Mucosa of descending colon (tissue), 3 donors: ENCODE measurements around the gene ANKRD1. TPM values are rescaled to one million over a fixed set of nuclear protein-coding genes. Genes with fewer than 3 reads are reported as not detected.

Experiments used
- ATAC-seq: fragments of 200-7000 bp; cut with Tn5 transposase; one replicate; pipeline ENCODE4 v1.9.1; 2020; ENCODE audit warnings: mild to moderate bottlenecking, moderate library complexity
- DNase-seq, 3 donors: peaks; one replicate each; pipeline ENCODE4 v3.0.0-alpha.2; 2020
- H3K36me3 ChIP-seq: fragments of 200-600 bp; one replicate; pipeline ENCODE4 v1.8.0; 2021; ENCODE audit warnings: low read depth, mild to moderate bottlenecking
- H3K4me1 ChIP-seq: fragments of 200-600 bp; one replicate; pipeline ENCODE4 v1.8.0; 2021; ENCODE audit warnings: low read depth, mild to moderate bottlenecking
- H3K4me3 ChIP-seq: fragments of 200-600 bp; one replicate; pipeline ENCODE4 v1.8.0; 2021; ENCODE audit warnings: mild to moderate bottlenecking
- H3K9me3 ChIP-seq: fragments of 200-600 bp; one replicate; pipeline ENCODE4 v1.8.0; 2021; ENCODE audit warnings: mild to moderate bottlenecking
- intact Hi-C, 2 donors: fragments of 100-400 bp; cut with DNase I in 1 of 2; cut with micrococcal nuclease in 1 of 2; formaldehyde crosslinking; loops; one replicate each; pipeline versions ENCODE4 v1.11.0 to v1.11.1; 2022; cut with DNase I, micrococcal nuclease
- total RNA-seq, 3 donors: library from RNA; stranded (reverse); fragmentation: NEBNext Ultra II Directional in 2 of 3; extraction: Animal tissue kit (Norgen Biotek cat#: 25700) in 2 of 3; gene quantifications; one replicate each; pipeline versions ENCODE4 v1.2.1 to v1.2.4, GENCODE V29; 2021 to 2023
- TF ChIP-seq, protein P1 (sequence below): fragments of 200-600 bp; IDR thresholded peaks from one replicate; pipeline ENCODE4 v1.8.0; 2022; ENCODE audit warnings: antibody characterized with exemption, mild to moderate bottlenecking
- donor health status: DM: no; HTN: no; CAD: no; lungs with moderate emphysema.
- donor health status: DM: no; HTN: no; CAD: no.
- donor health status: DM: no; HTN: yes; CAD: no.

Gene ANKRD1
- total RNA-seq, 3 donors from 2014 or later: 0.23 to 1.7 TPM; not detected in 1

- ATAC-seq: no peak
- Histone ChIP-seq H3K4me1 (no peaks in the 10 kb centered on the region), H3K9me3 (no peaks in the 10 kb centered on the region), H3K4me3 (no peak overlapping the region), H3K36me3 (no peaks in the 10 kb centered on the region)
- DNase-seq: no peak
- intact Hi-C loops: no loop called here
- TF ChIP-seq, protein P1, sequence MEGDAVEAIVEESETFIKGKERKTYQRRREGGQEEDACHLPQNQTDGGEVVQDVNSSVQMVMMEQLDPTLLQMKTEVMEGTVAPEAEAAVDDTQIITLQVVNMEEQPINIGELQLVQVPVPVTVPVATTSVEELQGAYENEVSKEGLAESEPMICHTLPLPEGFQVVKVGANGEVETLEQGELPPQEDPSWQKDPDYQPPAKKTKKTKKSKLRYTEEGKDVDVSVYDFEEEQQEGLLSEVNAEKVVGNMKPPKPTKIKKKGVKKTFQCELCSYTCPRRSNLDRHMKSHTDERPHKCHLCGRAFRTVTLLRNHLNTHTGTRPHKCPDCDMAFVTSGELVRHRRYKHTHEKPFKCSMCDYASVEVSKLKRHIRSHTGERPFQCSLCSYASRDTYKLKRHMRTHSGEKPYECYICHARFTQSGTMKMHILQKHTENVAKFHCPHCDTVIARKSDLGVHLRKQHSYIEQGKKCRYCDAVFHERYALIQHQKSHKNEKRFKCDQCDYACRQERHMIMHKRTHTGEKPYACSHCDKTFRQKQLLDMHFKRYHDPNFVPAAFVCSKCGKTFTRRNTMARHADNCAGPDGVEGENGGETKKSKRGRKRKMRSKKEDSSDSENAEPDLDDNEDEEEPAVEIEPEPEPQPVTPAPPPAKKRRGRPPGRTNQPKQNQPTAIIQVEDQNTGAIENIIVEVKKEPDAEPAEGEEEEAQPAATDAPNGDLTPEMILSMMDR: no peak
These were observed 45.3 kb upstream of the ANKRD1 start for GRCh38 chr10:90966146-90966545.

DNA sequence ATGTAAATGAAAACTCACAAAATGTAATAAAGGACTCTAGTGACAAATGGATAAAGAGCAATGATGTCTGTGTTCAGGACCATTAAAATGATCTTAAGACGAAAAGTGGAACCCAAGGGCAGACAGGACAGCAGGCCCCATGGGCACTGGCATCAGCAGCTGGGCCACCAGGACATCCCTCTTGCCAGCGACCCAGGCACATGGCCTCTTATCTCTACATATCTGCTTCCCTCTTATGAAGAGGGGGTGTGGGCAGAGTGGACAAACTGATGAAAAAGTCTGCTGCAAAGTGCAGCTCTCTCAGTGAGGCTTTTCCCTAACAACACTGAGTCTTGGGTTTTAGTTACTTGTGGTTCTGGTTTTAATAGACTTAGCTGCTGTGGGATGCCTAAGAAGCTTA is 44.8 kb upstream of the ANKRD1 start:
- Histone ChIP-seq H3K4me3 (no peak overlapping the region), H3K36me3 (no peaks in the 10 kb centered on the region), H3K4me1 (no peaks in the 10 kb centered on the region), H3K9me3 (no peaks in the 10 kb centered on the region)
- DNase-seq (no peak), ATAC-seq (no peak)
- TF ChIP-seq, protein P1: no peak
- intact Hi-C loops: no loop called here

DNA sequence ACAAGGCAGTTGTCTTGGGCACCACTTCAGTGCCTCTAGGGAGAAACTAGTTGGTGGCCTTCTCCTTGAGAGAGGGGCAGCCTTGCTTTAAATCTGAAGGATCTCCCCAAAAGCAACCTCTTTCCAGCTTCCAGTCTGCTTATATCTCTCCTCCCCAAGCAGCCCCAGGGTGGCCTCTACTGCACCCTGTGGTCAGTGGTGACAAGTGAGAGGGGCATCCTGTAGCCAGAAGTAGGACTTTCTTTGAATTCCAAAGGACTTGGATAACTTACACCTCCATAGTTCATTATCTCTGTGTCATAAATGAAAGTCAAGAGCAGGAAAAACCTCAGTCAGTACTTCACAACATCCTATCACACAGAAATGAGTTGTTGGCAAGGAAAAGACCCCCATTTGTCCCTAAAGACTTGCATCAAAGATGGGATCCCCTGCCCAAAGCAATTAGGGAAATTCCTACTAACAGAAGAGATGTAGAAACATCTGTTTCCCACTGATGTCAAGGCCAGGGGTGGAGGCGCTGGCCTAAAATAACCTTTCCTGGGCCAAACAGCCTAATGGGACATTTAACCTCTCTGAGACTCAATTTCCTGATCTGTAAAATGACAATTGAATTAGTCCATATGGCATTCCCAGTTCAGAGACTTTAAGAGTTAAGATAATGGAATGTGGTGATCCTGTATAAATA is 44.0 kb upstream of the ANKRD1 start:
- ATAC-seq (no peak), DNase-seq (no peak)
- Histone ChIP-seq H3K36me3 (no peaks in the 10 kb centered on the region), H3K9me3 (no peaks in the 10 kb centered on the region), H3K4me3 (no peak overlapping the region), H3K4me1 (no peaks in the 10 kb centered on the region)
- intact Hi-C loops: no loop called here
- TF ChIP-seq, protein P1: no peak

DNA sequence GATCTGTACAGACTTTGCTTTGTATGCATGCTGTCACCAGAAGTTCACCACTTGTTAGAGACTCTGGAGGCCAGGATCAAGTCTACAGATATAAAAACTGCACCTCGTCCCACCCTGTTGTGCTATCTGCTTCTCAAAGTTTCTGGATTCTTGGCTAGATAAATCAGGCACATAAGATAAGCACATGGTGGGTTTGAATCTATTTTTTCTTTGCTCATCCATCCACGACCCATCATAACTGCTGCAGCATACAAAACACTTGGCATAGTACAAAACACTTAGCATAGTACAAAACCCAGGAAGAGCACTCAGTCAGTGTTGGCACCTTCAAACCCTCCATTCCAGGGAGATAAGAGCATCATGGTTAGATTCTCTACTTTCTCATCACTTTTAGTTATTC is 42.4 kb upstream of the ANKRD1 start:
- TF ChIP-seq, protein P1: no peak
- Histone ChIP-seq H3K4me3 (no peak overlapping the region), H3K9me3 (no peaks in the 10 kb centered on the region), H3K36me3 (no peaks in the 10 kb centered on the region), H3K4me1 (no peaks in the 10 kb centered on the region)
- no peak for ATAC-seq
- DNase-seq: no peak
- intact Hi-C loops: no loop called here

- H3K9me3 ChIP-seq: no peaks in the 10 kb centered on the region
- ATAC-seq (no peak), DNase-seq (no peak)
- H3K36me3 ChIP-seq: no peaks in the 10 kb centered on the region
- TF ChIP-seq, protein P1: no peak
- no peaks in the 10 kb centered on the region for H3K4me1 ChIP-seq
- intact Hi-C loops: no loop called here
- no peak overlapping the region for H3K4me3 ChIP-seq
These were observed 39.5 kb upstream of the ANKRD1 start for GRCh38 chr10:90960355-90960814.

DNA sequence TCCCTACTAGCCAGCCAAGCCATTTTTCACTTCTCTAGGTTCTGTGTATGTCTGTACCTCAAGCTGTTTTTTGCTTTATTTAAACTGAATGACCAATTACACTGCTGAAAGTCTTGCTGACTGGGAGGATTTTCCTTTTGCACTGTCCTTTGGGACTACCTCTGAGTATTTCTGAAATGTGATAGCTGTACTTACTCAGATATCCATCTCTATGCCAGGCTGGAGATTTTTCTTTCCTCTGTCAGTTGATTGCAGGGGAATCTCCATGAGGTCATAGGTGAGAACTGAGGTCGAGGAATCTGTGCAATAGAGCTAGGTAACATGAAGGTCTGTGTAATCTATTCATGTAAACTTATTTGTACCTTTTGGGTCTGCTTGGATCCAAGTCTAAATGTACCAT is 38.9 kb upstream of the ANKRD1 start:
- ATAC-seq: no peak
- TF ChIP-seq, protein P1: no peak
- Histone ChIP-seq H3K4me3 (no peak overlapping the region), H3K9me3 (no peaks in the 10 kb centered on the region), H3K4me1 (no peaks in the 10 kb centered on the region), H3K36me3 (no peaks in the 10 kb centered on the region)
- no peak for DNase-seq
- intact Hi-C loops: no loop called here
